Retinal pigment epithelial cell (primary cell): ENCODE results near the gene AMBRA1.

ENCODE experiments used
- DNase-seq: peaks from one replicate; pipeline ENCODE4 v3.0.0-alpha.2; 2010; ENCODE audit warnings: low read depth
- H3K4me3 ChIP-seq: 2 replicates; pipeline ENCODE4 v1.5.1; 2011; ENCODE audit warnings: mild to moderate bottlenecking, low read length, control low read depth, moderate library complexity
- CTCF ChIP-seq: conservative IDR thresholded peaks from 2 replicates; pipeline ENCODE4 v1.5.1; 2011; ENCODE audit warnings: low read depth, low read length, control low read depth, inconsistent platforms

AMBRA1 gene

GRCh38 chr11:46387919-46388618 lies 205.8 kb downstream of the AMBRA1 start:
- no peak for DNase-seq
- H3K4me3 ChIP-seq = no peak overlapping the region
- TF ChIP-seq CTCF = no peak

- no peak overlapping the region for H3K4me3 ChIP-seq
- no peak for TF ChIP-seq CTCF
- DNase-seq = no peak
These were observed 206.4 kb downstream of the AMBRA1 start for GRCh38 chr11:46387456-46387855.

GRCh38 chr11:46386674-46387073 lies 207.1 kb downstream of the AMBRA1 start:
- DNase-seq = no peak
- H3K4me3 ChIP-seq = no peak overlapping the region
- no peak for TF ChIP-seq CTCF

- no peak overlapping the region for H3K4me3 ChIP-seq
- no peak for DNase-seq
- TF ChIP-seq CTCF = no peak
These were observed 207.7 kb downstream of the AMBRA1 start for GRCh38 chr11:46386005-46386578.

- no peak overlapping the region for H3K4me3 ChIP-seq
- TF ChIP-seq CTCF = no peak
- no peak for DNase-seq
These were observed 208.4 kb downstream of the AMBRA1 start for GRCh38 chr11:46385169-46386004.

GRCh38 chr11:46383974-46384701 lies 209.7 kb downstream of the AMBRA1 start:
- TF ChIP-seq CTCF = no peak
- no peak for DNase-seq

More at GRCh38 chr11:46383974-46384701, 209.7 kb downstream of the AMBRA1 start:
- H3K4me3 ChIP-seq = no peak overlapping the region
